Measurements from ENCODE around the gene IL36A.

DNA sequence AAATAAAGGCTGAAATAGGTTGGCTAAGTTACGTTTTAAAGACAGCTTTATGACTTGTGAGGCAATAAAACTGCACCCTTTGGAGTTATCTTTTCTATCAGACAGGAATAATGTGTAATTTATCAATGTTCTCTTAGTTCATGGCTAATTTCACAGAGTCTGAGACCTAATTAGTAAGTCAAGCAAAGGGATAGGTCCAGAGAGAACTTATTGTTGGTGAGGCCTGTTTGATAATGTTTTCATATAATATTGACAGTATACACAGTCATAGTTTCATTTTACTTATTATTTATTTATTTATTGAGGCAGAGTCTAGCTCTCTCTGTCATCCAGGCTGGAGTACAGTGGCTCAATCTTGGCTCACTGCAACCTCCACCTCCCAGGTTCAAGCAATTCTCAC, 51.9 kb downstream of the IL36A start:
- no peak for TF ChIP-seq POLR2A (IDR thresholded peaks at IDR 0.05)
- no peak for TF ChIP-seq EP300 (IDR thresholded peaks at IDR 0.05)
- TF ChIP-seq, protein P1, sequence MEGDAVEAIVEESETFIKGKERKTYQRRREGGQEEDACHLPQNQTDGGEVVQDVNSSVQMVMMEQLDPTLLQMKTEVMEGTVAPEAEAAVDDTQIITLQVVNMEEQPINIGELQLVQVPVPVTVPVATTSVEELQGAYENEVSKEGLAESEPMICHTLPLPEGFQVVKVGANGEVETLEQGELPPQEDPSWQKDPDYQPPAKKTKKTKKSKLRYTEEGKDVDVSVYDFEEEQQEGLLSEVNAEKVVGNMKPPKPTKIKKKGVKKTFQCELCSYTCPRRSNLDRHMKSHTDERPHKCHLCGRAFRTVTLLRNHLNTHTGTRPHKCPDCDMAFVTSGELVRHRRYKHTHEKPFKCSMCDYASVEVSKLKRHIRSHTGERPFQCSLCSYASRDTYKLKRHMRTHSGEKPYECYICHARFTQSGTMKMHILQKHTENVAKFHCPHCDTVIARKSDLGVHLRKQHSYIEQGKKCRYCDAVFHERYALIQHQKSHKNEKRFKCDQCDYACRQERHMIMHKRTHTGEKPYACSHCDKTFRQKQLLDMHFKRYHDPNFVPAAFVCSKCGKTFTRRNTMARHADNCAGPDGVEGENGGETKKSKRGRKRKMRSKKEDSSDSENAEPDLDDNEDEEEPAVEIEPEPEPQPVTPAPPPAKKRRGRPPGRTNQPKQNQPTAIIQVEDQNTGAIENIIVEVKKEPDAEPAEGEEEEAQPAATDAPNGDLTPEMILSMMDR (IDR thresholded peaks at IDR 0.05) = no peak

All from upper lobe of left lung (tissue), 4 donors.